Stimulated activated CD8-positive, alpha-beta memory T cell treated with anti-CD3 and anti-CD28 coated beads, Interleukin-12 subunit alpha, Interleukin-12 subunit beta, amount 100 ng/mL, for 1 hour (primary cell): Measurements from ENCODE around the gene AMOTL2.

Source experiments
- DNase-seq: peaks from one replicate; pipeline ENCODE4 v3.0.0-alpha.2; 2020; ENCODE audit warnings: low read depth

Gene AMOTL2

GRCh38 chr3:134352031-134352671, 22.1 kb downstream of the AMOTL2 start:
- DNase-seq = no peak

DNA sequence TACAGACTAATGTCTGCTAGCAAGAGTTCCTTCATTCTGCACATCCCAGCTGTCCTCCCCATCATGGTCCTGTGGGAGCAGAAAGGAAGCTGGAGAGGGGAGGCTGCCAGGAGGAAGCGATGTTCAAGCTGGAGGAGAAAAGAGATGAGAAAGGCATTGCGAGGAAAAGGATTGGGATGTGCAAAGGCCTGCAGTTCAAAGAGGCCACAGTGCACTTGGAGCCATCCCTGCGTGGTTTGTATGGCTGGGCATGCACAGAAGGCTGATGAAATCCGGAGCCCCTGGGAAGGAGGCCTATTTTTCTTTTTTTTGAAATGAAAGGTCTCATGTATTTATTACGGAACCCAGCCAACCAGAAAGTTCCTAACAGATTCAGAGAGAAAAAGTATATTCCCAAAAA, 22.8 kb downstream of the AMOTL2 start:
- no peak for DNase-seq

- DNase-seq = no peak
Observed at GRCh38 chr3:134350861-134351311, 23.4 kb downstream of the AMOTL2 start.

- no peak for DNase-seq
Observed at GRCh38 chr3:134350266-134350665, 24.0 kb downstream of the AMOTL2 start.

DNA sequence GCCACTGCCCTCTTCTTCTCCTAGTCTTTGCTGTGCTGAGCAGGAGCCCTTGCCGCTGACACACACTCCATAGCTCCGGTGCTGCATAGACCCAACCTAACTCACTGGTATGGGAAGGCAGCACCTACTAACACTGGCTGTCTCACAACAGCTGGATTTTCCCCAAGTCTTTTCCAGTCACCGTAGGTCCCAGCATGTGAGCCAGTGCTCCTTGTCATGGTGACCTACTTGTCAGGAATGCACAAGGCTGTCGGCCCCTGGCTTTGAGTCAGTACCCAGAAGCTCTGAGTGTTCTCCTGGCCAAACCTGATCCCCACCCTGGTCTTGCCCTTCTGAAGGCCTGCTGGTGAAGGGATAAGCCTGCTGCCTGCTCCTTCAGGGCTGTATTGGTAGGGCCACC, 25.7 kb downstream of the AMOTL2 start:
- DNase-seq = no peak

GRCh38 chr3:134347551-134347950, 26.7 kb downstream of the AMOTL2 start:
- DNase-seq = no peak

- no peak for DNase-seq
Observed at GRCh38 chr3:134346744-134347143, 27.5 kb downstream of the AMOTL2 start.

DNA sequence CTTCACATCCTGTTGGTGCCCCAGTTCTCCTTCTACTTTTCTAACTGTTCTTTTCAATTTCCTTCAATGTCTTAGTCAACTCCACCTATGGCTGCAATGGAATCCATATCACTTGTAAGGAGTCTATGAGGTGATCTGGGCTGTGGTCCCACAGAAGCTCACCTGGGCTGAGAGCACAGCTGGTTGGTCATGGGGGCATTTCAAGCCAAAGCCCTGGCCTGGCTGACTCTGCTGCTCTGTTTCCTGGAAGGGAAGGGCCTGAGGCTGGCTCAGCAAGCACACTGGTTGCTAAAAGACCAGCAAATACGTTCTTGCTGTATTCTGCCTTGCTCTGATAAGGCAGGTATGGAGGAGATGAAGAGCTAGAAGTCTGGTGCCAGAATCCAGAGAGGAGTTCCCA, 29.0 kb downstream of the AMOTL2 start:
- DNase-seq = no peak

DNA sequence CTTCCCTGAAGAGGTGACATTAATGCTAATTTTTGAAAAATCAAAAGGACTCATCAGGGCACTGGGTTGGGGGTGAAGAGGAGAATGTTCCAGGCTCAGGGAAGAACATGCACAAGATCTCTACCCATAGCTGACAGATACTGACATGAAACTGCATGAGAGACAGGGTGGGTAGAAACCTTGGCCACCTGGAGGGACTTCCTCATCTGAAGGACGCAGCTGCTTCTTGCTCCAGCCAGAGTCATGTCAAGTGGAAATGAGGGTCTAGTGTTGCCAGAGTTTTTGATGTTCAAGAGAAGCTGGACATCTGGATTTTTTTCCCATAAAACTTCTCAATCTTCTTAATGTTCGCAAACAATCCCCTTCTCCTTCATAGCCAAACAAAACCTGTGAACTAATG, 29.7 kb downstream of the AMOTL2 start:
- no peak for DNase-seq

DNA sequence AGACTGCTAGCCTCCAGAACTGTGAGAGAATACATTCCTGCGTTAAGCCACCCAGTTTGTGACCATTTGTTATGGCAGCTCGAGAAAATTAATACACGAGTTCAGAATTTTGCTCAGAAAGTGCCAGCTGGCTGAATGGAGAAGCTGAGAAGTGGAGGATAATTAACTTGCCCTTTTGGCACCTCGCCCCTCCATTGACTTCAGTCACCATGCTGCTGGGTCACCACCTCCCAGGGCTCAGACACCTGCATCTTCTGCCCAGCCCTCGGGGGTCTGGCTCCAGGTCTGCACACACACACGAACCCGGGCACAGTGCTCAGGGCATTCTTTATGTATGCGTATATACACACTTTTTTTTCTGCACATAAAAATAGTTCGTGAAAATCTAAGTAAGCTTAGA, 32.0 kb downstream of the AMOTL2 start:
- DNase-seq = no peak

DNA sequence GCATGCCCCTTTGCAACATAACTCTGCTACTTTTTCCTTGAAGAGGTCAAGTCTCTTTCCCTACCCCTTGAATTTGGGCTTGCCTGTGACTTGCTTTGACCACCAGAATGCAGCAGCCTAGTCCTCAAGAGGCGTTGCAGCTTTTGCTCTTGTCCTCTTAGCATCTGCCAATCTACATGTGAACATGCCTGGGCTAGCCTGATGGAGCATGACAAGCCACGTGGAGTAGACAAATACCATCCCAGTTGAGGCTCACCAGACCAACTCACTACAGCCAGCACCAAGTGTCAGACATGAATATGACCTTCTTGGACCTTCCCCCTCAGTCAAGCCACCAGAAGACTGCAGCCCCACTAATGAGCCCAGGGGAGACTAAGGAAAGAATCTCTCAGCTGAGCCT, 32.9 kb downstream of the AMOTL2 start:
- DNase-seq = no peak

GRCh38 chr3:134340982-134341365, 33.3 kb downstream of the AMOTL2 start:
- no peak for DNase-seq

DNA sequence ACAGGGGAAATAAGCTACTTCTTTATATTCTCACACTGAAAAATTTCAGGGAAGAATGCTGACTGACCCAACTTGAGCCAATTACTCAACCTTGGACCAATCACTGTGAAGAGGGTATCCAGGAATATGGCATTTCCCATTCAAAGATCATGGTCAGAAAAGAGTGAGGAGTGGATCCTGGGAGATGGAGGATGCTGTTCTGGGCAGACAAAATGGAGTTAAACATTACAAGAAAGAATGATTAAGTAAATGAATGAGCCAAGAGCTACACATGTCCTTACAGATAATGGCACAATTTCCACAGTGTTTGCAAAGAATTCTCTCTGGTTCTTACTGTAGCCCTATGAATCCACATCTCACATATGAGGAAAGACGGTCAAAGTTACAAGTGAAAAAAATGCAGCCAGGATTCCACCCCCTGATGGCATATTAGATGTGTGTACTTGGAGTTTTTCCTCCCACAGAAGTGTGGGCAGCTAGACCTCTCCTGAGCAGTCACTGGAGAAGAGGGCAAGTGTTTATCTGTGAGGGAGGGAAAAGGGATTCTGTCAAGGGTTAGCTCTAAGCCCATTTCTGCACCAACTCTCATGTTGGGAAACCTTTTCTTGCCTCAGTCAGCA, 33.8 kb downstream of the AMOTL2 start:
- DNase-seq = no peak

GRCh38 chr3:134339913-134340312, 34.3 kb downstream of the AMOTL2 start:
- DNase-seq = no peak

DNA sequence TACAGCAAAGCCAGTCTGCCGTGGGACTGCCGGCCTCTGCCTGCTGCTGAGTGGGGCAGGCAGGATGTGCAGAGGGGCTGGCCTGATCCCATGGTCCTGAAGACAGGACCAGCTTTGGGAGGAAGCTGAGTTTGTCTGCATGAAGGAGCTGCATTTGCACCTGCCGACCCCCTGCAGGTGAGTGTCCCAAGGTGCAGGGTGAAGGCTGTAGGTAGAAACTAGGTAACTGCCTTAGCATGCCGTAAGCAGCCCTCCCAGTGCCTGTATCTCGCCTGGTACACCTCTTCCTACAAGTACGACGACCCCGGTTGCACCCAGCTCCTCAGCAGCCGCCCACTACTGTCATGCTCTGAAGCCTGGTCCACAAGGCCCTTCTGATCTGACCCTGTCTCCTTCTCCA, 34.9 kb downstream of the AMOTL2 start:
- DNase-seq = no peak

DNA sequence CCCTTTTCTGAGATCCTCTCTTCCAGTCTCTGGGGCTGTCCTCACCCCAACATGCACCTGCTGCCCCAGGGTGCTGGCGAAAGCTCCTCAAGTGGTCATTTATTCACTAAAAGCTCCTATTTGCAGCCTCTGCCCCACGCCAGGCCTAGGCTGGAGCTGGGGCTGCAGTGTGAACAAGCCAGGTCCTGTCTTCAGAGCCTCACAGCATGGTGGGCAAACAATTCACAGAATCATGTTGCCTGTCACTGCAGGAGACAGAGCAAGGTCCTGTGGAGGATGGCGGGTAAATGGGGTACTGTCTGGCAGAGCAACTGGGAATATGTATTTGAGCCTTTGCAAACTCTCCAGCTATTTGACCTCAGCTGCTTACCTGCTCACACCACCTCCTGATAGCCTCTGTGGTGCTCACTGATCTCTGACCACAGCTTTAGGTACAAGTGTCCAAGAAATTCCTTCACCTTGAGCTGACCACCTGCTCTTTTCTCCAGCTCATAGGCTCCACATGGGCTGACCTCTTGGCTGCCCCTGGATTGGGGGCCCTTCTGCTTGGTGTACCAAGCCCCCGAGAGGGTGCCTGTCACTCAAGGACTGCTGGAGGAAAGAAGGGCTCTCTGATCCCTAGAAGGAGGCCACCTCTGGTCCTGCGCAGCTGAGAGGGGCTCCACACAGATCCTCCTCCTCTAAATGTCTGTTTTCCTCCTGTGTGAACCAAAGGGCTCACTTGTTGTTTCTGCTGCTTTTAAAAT, 35.6 kb downstream of the AMOTL2 start:
- DNase-seq = no peak

DNA sequence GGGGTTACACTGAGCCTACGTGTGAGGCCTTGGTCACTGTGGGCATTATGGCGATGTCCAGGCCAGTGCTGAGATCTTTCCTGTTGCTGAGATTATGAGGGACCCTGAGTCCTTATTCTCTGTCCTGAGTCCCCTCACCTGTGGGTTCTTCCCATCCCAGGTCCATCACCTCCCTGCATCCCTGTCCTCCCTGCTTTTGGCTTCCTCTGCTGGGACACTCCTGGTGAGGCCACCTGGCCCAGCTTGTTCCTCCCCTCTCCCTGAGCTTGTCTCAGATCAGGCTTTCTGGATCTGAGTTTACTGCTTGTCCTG, 36.1 kb downstream of the AMOTL2 start:
- no peak for DNase-seq

DNA sequence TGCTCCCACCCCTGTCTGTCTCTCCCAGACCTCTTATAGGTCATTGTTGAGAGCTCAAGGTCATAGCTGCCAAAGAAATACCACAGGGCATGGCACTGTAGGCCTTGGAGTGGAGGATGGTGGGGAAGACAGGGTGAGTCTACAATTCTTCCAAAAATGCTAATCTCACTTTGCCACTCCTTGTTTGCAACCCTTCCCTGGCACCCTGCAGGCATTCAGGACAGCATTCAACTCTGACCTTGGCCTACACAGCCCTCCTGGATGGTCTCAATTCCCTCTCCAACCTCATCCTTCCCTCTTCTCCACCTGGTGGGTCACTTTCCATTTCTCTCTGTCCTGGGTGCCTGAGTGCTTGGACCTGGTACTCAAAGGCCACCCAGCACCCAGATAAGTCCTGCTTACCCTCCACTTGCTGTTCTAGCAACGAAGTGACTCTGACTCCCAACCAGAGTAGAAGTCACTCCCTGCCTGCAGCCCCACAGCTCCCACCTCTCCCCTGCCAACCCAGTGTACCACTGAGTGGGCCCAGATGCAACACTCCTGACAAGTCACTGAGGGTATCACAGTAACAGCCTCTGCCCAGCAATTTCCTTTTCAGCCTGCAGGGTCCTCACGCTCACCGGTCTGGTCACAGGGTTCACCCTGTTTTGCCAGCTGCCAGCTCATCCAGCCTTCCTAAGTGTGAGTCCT, 36.6 kb downstream of the AMOTL2 start:
- DNase-seq = no peak

GRCh38 chr3:134337071-134337482, 37.2 kb downstream of the AMOTL2 start:
- no peak for DNase-seq

DNA sequence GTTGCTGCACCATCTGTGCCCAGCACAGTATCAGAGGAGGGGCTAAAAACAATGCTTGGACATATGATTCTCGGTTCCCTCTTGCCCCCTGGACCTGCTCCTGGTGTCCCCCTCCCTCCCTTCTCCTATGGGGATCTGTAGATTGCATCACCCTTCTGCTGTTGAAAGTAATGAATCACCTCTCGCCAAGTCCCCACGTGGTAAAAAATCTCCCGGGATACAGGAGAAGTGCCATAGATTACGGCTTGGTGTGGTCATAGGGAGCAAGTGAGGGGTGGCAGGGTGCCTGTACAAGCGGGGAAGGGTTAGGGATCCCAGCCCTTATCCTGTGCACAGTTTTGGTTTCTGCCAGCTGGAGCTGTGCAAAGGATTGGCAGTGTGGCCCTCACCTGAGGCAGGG, 37.7 kb downstream of the AMOTL2 start:
- DNase-seq = no peak

DNA sequence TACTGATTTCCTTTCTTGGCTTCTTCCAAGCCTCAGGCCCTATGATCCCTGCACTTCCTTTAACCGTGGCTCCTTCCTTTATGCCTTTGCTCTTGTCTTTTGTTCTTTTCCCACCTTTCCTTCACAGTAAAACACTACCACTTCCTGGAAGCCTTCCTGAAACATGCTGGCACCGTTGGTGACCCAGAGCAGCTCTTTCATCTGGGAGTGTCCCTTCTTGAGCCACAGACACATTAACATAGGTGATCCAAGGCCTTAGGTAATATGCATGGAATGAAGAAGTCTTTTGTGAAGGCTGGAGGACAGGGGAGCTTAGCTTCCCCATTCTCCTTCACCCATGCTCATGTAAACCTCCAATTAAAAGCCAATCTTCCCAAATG, 39.4 kb downstream of the AMOTL2 start:
- DNase-seq = no peak

- no peak for DNase-seq
Observed at GRCh38 chr3:134334231-134334900, 39.9 kb downstream of the AMOTL2 start.
